ENCODE data around the gene MAJIN. TPM values are rescaled to one million over a fixed set of nuclear protein-coding genes. Genes with fewer than 3 reads are reported as not detected.
A peak's percentile ranks its signal among the peaks of the same experiment; 100 is the strongest.

The MAJIN gene
- total RNA-seq, 1 donor from 2014 or later, result not detected

GRCh38 chr11:64923944-64924909 is 47.7 kb downstream of the MAJIN start, which contains the start of gene PPP2R5B:
Gene PPP2R5B, plus strand, starts transcription at chr11:64924689. Its CDS starts 1,046 bp downstream, at chr11:64925735.
- no peaks in the 10 kb centered on the region for H3K27me3 Mint-ChIP-seq (ENCODE audit: insufficient read depth)
- peaks cover 20% of the 10 kb centered on the region for H3K4me1 Mint-ChIP-seq (ENCODE audit: low read depth)
- intact Hi-C loops (cut with micrococcal nuclease), result loop anchor here (1.0 to 2.0 kb wide), 8 partner anchors 8 to 691 kb away; partner anchors contain the start of genes CDCA5, MAP4K2, PCNX3 and SF1
- H3K36me3 Mint-ChIP-seq (ENCODE audit: low read depth), result peaks cover 9% of the 10 kb centered on the region
- no peaks in the 10 kb centered on the region for H3K9me3 Mint-ChIP-seq
- H3K27ac Mint-ChIP-seq, result peak within 1 kb of the TSS; percentile 97
- DNase-seq (ENCODE audit: low spot score), result peak; percentile 89
- H3K4me3 Mint-ChIP-seq, result peak within 1 kb of the TSS; percentile 93

DNA sequence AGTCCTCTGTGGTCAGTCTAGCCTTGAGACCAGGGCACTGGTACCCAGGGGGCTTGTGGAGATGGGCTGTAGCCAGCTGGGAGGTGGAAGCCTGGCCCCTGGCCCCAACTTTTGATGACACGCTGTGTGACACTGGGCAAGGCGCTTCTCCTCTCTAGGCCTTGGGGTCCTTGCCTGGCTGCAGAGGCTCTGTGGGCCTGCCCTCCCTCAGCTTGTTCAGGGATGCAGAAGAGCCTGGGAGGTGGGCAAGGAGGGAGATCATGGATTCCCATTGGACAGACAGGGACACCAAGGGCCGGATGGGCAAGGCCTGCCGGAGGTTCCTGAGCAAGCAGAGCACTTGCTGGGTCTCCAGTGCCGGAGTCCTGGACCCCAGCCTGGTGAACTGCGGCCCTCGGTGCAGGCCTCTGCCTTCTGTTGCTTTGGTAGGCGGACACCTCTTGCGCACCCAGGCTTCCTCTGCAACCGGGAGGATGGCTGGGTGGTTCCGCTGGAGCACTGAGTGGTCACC is 48.7 kb downstream of the MAJIN start:
- peaks cover 9% of the 10 kb centered on the region for H3K36me3 Mint-ChIP-seq (ENCODE audit: low read depth)
- H3K4me1 Mint-ChIP-seq (ENCODE audit: low read depth), result peaks cover 20% of the 10 kb centered on the region
- H3K27me3 Mint-ChIP-seq (ENCODE audit: insufficient read depth), result no peaks in the 10 kb centered on the region
- no peak overlapping the region for H3K27ac Mint-ChIP-seq
- no peaks in the 10 kb centered on the region for H3K9me3 Mint-ChIP-seq
- intact Hi-C loops (cut with micrococcal nuclease), result no loop called here
- no peak for DNase-seq (ENCODE audit: low spot score)
- H3K4me3 Mint-ChIP-seq, result no peak overlapping the region

DNA sequence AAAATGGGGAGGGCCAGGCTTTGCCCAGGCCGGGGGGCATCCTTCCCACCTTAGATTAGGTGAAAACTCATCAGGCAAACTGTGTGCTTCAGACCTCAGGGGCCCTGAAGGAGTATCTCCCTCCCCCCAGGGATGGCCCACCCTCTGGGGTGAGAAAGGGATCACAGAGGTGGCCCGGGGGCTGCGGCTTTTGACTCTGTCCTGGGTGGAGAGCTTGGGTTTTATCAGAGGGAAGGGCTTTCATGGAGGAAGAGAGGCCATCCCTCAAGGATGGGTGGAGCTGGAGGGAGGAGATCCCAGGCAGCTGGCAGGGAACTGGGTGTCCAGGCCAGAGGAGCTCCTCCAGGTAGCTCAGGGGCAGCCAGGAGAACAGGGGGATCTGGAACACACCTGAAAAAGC is 50.5 kb downstream of the MAJIN start:
- Mint-ChIP-seq H3K9me3 (no peaks in the 10 kb centered on the region), H3K27me3 (ENCODE audit: insufficient read depth) (no peaks in the 10 kb centered on the region), H3K36me3 (ENCODE audit: low read depth) (no peaks in the 10 kb centered on the region), H3K27ac (no peak overlapping the region), H3K4me3 (no peak overlapping the region), H3K4me1 (ENCODE audit: low read depth) (peaks cover 26% of the 10 kb centered on the region)
- intact Hi-C loops (cut with micrococcal nuclease), result no loop called here
- DNase-seq (ENCODE audit: low spot score), result no peak

DNA sequence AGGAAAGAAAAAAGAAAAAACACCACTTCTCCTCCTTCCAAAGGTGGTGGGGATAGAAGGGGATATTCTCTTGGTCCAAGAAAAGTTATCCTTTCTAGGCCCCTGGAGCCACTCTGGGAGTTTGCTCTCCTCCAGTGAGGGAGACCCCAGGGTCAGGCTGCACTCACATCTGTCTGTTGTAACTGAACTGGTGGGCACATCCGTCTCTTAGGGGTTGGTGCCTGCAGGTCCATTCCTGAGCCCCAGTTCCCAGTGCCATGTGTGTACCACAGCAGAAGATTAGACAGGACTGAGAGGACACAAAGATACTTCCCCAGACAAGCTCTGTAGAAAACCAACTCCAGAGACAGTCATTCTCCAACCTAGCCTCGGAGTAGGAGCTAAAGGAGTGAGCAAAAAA is 51.8 kb downstream of the MAJIN start:
- no peaks in the 10 kb centered on the region for H3K36me3 Mint-ChIP-seq (ENCODE audit: low read depth)
- intact Hi-C loops (cut with micrococcal nuclease), result no loop called here
- peaks cover 30% of the 10 kb centered on the region for H3K4me1 Mint-ChIP-seq (ENCODE audit: low read depth)
- H3K4me3 Mint-ChIP-seq, result no peak overlapping the region
- DNase-seq (ENCODE audit: low spot score), result no peak
- no peak overlapping the region for H3K27ac Mint-ChIP-seq
- no peaks in the 10 kb centered on the region for H3K9me3 Mint-ChIP-seq
- H3K27me3 Mint-ChIP-seq (ENCODE audit: insufficient read depth), result no peaks in the 10 kb centered on the region

DNA sequence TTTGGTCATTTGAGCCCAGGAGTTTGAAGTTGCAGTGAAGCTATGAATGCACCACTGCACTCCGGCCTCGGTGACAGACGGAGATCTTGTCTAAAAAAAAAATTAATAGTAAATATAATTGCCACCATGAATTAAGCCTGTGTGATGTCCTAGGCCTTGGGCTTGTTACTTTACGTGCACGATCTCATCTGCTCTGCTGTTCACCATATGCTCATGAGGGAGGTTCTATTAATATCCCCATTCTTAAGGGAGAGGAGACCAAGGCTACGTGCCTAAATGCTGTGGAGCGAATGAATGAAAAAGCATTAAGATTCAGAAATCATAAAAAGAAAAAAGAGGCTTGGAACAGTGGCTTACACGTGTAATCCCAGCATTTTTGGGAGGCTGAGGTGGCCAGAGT is 52.3 kb downstream of the MAJIN start:
- no peaks in the 10 kb centered on the region for H3K9me3 Mint-ChIP-seq
- H3K27ac Mint-ChIP-seq, result no peak overlapping the region
- no peak for DNase-seq (ENCODE audit: low spot score)
- peaks cover 30% of the 10 kb centered on the region for H3K4me1 Mint-ChIP-seq (ENCODE audit: low read depth)
- intact Hi-C loops (cut with micrococcal nuclease), result loop anchor here (5.0 kb wide), 1 partner anchor 653 kb away; the partner anchor contains the start of genes FAM89B and ZNRD2
- no peak overlapping the region for H3K4me3 Mint-ChIP-seq
- H3K27me3 Mint-ChIP-seq (ENCODE audit: insufficient read depth), result no peaks in the 10 kb centered on the region
- no peaks in the 10 kb centered on the region for H3K36me3 Mint-ChIP-seq (ENCODE audit: low read depth)

DNA sequence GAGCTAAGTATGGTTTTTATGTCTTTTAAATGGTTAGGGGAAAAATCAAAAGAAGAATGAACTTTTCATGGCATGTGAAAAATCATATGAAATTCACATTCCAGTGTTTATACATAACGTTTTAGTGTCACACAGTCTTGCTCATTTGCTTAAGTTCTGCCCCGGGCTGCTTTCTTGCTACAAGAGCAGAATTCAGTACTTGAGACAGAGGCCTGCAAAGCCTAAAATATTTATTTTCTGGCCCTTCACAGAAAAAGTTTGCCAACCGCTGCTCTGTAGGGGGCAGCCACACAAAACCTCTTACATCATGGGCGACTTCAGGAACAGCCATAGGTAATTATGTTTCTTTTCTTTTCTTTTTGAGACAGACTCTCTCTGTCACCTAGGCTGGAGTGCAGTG is 53.9 kb downstream of the MAJIN start:
- Mint-ChIP-seq H3K4me1 (ENCODE audit: low read depth) (peaks cover 20% of the 10 kb centered on the region), H3K27me3 (ENCODE audit: insufficient read depth) (no peaks in the 10 kb centered on the region), H3K27ac (peak overlapping the region; percentile 82), H3K9me3 (no peaks in the 10 kb centered on the region), H3K4me3 (peak overlapping the region; percentile 88), H3K36me3 (ENCODE audit: low read depth) (peaks cover 7% of the 10 kb centered on the region)
- no peak for DNase-seq (ENCODE audit: low spot score)
- intact Hi-C loops (cut with micrococcal nuclease), result loop anchor here (5.0 kb wide), 1 partner anchor 654 kb away; the partner anchor contains the start of genes FAM89B and ZNRD2

GRCh38 chr11:64917663-64917995 is 54.3 kb downstream of the MAJIN start:
- peak overlapping the region; percentile 88 for H3K4me3 Mint-ChIP-seq
- peaks cover 20% of the 10 kb centered on the region for H3K4me1 Mint-ChIP-seq (ENCODE audit: low read depth)
- DNase-seq (ENCODE audit: low spot score), result no peak
- intact Hi-C loops (cut with micrococcal nuclease), result loop anchor here (1.0 to 5.0 kb wide), 16 partner anchors 17 to 655 kb away; partner anchors contain the start of genes ARL2, CDCA5, EHD1 and FAM89B
- peaks cover 7% of the 10 kb centered on the region for H3K36me3 Mint-ChIP-seq (ENCODE audit: low read depth)
- H3K9me3 Mint-ChIP-seq, result no peaks in the 10 kb centered on the region
- peak overlapping the region; percentile 82 for H3K27ac Mint-ChIP-seq
- no peaks in the 10 kb centered on the region for H3K27me3 Mint-ChIP-seq (ENCODE audit: insufficient read depth)

DNA sequence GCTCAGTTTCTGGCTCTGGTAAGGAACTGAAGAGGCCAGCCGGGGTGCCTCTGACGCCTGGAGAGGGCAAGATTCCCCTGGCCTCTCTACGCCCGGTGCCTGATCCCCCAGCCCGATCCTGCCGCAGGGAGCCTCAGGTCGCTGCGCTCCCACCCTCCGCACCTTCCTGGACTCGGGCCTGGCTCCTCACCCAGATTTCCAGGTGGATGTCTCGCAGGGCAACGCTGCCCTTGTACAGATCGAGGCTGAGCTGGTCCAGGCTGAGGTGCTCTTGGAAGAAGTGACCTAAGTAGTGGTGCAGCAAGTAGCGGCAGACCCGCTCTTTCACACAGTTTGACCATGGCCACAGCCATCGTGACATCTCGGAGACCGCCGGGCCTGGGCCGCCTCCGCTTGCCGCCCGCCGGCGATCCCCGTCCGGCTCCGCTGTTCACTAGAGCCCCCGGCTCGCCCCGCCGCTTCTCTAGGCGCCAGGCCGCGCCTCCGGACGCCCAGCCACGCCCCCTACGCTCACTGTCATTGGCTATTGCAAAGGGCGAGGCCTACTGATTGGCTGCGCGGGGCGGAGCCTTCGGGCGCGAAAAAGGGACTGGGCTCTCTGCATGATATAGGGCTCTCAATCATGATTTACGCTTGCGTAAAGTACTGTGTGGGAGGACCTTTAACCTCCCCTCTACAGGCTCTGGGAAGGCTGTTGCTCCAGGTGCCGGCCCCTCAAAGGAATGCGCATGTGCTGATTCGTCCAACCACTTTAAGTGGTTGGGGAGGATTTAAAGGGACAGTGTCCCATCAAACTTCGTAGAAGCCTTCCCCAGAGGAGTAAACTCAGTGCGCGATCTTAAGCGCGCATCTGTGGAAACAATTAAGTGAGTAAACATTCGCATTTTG is 54.9 kb downstream of the MAJIN start, which contains the start of gene ATG2A:
Gene ATG2A (minus strand): TSS at position 435 of the 888 bp plus-strand sequence. CDS start 74 bp downstream, at position 361.
- peak; percentile 99 for DNase-seq (ENCODE audit: low spot score)
- Mint-ChIP-seq H3K36me3 (ENCODE audit: low read depth) (peaks cover 7% of the 10 kb centered on the region), H3K4me1 (ENCODE audit: low read depth) (peaks cover 20% of the 10 kb centered on the region), H3K27ac (peak within 1 kb of the TSS; percentile 82), H3K27me3 (ENCODE audit: insufficient read depth) (no peaks in the 10 kb centered on the region), H3K4me3 (peak within 1 kb of the TSS; percentile 88), H3K9me3 (no peaks in the 10 kb centered on the region)
- intact Hi-C loops (cut with micrococcal nuclease), result loop anchor here (1.0 to 5.0 kb wide), 17 partner anchors 7 to 655 kb away; partner anchors contain the start of genes ARL2, CDCA5, EHD1 and FAM89B

DNA sequence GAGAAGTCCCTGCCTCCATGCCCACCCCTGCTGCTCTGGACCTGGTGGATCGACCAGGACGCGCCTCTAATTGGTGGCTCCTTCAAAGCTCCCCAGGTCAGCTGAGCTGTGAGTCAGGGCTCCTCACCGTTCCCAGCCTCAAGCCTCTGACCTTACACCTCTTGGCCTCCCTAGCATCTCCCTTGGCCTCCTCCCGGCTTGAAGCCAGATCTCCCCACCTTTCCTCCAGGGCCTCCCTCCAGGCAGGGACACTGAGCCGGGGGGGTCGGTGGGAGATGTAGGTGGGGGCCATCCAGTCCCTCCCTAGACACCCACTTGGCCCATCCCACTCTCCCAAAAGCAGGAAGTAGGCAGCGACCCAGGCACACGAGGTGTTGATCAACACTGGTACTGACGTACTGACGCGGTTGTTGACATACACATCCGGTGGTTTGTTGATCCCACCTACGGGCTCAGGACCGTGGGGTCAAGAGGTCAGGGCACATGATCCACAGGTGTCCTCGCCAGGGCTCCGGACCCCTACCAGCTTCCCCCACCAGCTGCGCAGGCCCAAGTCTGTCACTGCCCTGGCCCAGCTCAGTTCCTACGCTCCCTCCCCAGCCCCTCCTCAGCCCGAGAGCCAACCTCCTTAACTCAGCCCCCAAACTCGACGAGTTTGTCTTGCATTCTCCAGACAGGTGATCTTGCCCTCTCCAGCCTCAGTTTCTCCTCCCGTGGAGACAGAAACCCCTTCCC is 55.7 kb downstream of the MAJIN start:
- peaks cover 20% of the 10 kb centered on the region for H3K4me1 Mint-ChIP-seq (ENCODE audit: low read depth)
- peaks cover 13% of the 10 kb centered on the region for H3K36me3 Mint-ChIP-seq (ENCODE audit: low read depth)
- H3K9me3 Mint-ChIP-seq, result no peaks in the 10 kb centered on the region
- intact Hi-C loops (cut with micrococcal nuclease), result loop anchor here (1.0 to 5.0 kb wide), 4 partner anchors 8 to 656 kb away; partner anchors contain the start of genes FAM89B, POLA2, PPP2R5B and ZNRD2
- peak overlapping the region; percentile 82 for H3K27ac Mint-ChIP-seq
- H3K27me3 Mint-ChIP-seq (ENCODE audit: insufficient read depth), result no peaks in the 10 kb centered on the region
- peak overlapping the region; percentile 88 for H3K4me3 Mint-ChIP-seq
- peak; percentile 52 for DNase-seq (ENCODE audit: low spot score)

DNA sequence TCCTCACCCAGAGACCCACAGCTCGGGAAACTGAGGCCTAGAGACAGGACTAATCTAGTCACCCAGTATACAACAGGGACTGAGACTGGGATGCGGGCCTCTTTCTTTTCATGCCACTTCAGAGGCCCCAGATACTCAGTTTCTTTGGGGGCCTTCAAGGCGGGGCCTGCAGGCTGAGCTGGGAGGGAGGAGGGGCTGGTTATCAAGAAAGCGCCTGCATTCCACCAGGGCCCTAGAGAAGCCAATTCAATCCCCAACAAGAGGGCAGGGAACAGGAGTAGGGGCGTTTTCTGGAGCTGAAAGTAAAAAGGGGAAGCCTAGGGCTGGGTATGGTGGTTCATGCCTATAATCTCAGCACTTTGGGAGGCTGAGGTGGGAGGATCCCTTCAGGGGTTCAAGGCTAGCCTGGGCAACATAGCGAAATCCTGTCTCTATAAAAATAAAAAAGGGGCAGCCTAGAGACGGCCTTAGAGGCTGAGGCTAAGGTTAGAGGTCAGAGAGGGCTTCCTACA is 56.5 kb downstream of the MAJIN start:
- peaks cover 20% of the 10 kb centered on the region for H3K4me1 Mint-ChIP-seq (ENCODE audit: low read depth)
- peak overlapping the region; percentile 88 for H3K4me3 Mint-ChIP-seq
- no peaks in the 10 kb centered on the region for H3K27me3 Mint-ChIP-seq (ENCODE audit: insufficient read depth)
- H3K36me3 Mint-ChIP-seq (ENCODE audit: low read depth), result peaks cover 13% of the 10 kb centered on the region
- DNase-seq (ENCODE audit: low spot score), result no peak
- H3K27ac Mint-ChIP-seq, result peak overlapping the region; percentile 82
- H3K9me3 Mint-ChIP-seq, result no peaks in the 10 kb centered on the region
- intact Hi-C loops (cut with micrococcal nuclease), result loop anchor here (5.0 kb wide), 1 partner anchor 657 kb away; the partner anchor contains the start of genes FAM89B and ZNRD2

DNA sequence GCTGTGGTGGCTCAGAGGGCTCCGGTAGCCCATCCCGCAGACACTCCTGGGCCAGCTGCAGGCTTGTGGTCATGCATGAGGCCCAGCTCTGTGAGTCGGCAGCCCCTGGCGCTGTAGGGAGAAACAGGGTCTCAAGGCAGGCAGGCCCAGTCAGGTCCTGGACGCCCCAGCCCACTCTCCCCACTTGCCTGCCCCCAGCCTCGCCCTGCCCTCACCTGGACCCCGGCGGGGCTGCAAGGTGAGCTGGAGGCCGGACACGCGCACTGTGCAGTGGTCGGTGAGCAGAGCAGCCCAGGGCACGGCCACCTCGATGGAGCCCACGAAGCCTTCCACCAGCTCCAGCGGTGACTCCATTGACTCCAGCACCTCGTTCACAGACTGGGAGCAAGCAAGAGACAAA is 57.8 kb downstream of the MAJIN start:
- H3K4me3 Mint-ChIP-seq, result peak overlapping the region; percentile 37
- no peaks in the 10 kb centered on the region for H3K27me3 Mint-ChIP-seq (ENCODE audit: insufficient read depth)
- H3K9me3 Mint-ChIP-seq, result no peaks in the 10 kb centered on the region
- peaks cover 14% of the 10 kb centered on the region for H3K36me3 Mint-ChIP-seq (ENCODE audit: low read depth)
- H3K27ac Mint-ChIP-seq, result peak overlapping the region; percentile 76
- peaks cover 20% of the 10 kb centered on the region for H3K4me1 Mint-ChIP-seq (ENCODE audit: low read depth)
- DNase-seq (ENCODE audit: low spot score), result no peak
- intact Hi-C loops (cut with micrococcal nuclease), result no loop called here

All from activated T-helper 1 cell treated with anti-CD3 and anti-CD28 coated beads, Interleukin-12 subunit alpha, Interleukin-12 subunit beta, Interleukin-2, Interleukin-4 antibody, amounts not matched to agents 30 ng/mL and 10 ng/mL and 1 ng/mL, durations not matched to agents 14 hours and 24 hours and 36 hours (primary cell).